Aorta (tissue), 5 donors: ENCODE results near the gene SLC12A5. TPM values are rescaled to one million over a fixed set of nuclear protein-coding genes. Genes with fewer than 3 reads are reported as not detected.
"Not testable (repeated sequence)": the region's sequence is repeated elsewhere in the genome, so short reads cannot be mapped to it uniquely, and the experiment has no call there.

Source experiments
- ATAC-seq: fragments of 200-7000 bp; cut with Tn5 transposase; one replicate; pipeline ENCODE4 v1.9.1; 2022; ENCODE audit warnings: moderate library complexity; ENCODE audit not compliant: low FRiP score
- DNase-seq, 2 donors: peaks; one replicate each; pipeline ENCODE4 v3.0.0-alpha.2; 2020
- H3K27ac ChIP-seq, 2 donors: one replicate each; pipeline ENCODE4 v1.5.1; 2013; ENCODE audit warnings: low read length in 2 of 2, mild to moderate bottlenecking in 2 of 2, moderate library complexity in 2 of 2, control low read depth in 1 of 2, inconsistent platforms in 1 of 2, low read depth in 1 of 2
- H3K27me3 ChIP-seq, 2 donors: one replicate each; pipeline ENCODE4 v1.6.1; 2013; ENCODE audit warnings: control low read depth in 1 of 2, low read length in 1 of 2, mild to moderate bottlenecking in 1 of 2, moderate library complexity in 1 of 2; ENCODE audit not compliant: insufficient read depth in 2 of 2, control insufficient read depth in 1 of 2
- H3K36me3 ChIP-seq, 2 donors: one replicate each; pipeline ENCODE4 v1.6.1; 2013; ENCODE audit warnings: control low read depth in 1 of 2, low read length in 1 of 2, mild to moderate bottlenecking in 1 of 2; ENCODE audit not compliant: insufficient read depth in 2 of 2, control insufficient read depth in 1 of 2
- H3K4me1 ChIP-seq, 2 donors: one replicate each; pipeline ENCODE4 v1.6.1; 2013; ENCODE audit warnings: low read length in 2 of 2, control low read depth in 1 of 2, mild to moderate bottlenecking in 1 of 2, moderate library complexity in 1 of 2; ENCODE audit not compliant: insufficient read depth in 2 of 2, control insufficient read depth in 1 of 2
- H3K4me3 ChIP-seq, 2 donors: one replicate each; pipeline ENCODE4 v1.5.1; 2013; ENCODE audit warnings: low read length in 2 of 2, control low read depth in 1 of 2, mild to moderate bottlenecking in 1 of 2
- H3K9me3 ChIP-seq: one replicate; pipeline ENCODE4 v1.6.1; 2013; ENCODE audit warnings: mild to moderate bottlenecking, low read length; ENCODE audit not compliant: control insufficient read depth
- WGBS, 2 donors: extraction: QIAGEN DNeasy Blood & Tissue Kit; methylation state at CpG; one replicate each; pipeline ENCODE4 v1.1.7; 2013; 5-methylcytosine and 5-hydroxymethylcytosine counted together
- intact Hi-C, 2 donors: fragments of 100-400 bp; cut with DNase I; formaldehyde crosslinking; loops; one replicate each; pipeline versions ENCODE4 v1.14.2 to v1.15.0; 2022
- long read RNA-seq, 2 donors: library from polyadenylated mRNA; unstranded; transcript quantifications; one replicate each; pipeline ENCODE4 v2.0.0, GENCODE V29; 2020 to 2021
- polyA plus RNA-seq, 2 donors: library from polyadenylated mRNA; stranded (reverse); fragments of 200-250 nt; gene quantifications; one replicate each; pipeline ENCODE4 v1.2.3, GENCODE V29; 2013
- total RNA-seq, 2 donors: library from RNA; stranded (reverse); fragmentation: NEBNext Ultra II Directional; extraction: Animal tissue kit (Norgen Biotek cat#: 25700); gene quantifications; one replicate each; pipeline ENCODE4 v1.2.1, GENCODE V29; 2021
- donor health status: healthy with polysubstance abuse.
- donor health status: Bipolar disorder and iron deficiency.
- donor health status: DM: no; HTN: no; CAD: no.
- donor health status: DM: no; HTN: no; CAD: no.
- donor health status: DM: yes; HTN: yes; CAD: no.

Gene SLC12A5
- 1 to 10 TPM in 1 of 2 donors, under 1 TPM in 1; 0.94 to 2.4 TPM for total RNA-seq
- not detected for polyA plus RNA-seq
- long read RNA-seq, donor 1, partial matches to known transcripts: 0 of 1 reads
- long read RNA-seq, donor 1, other reads (novel, unspliced or antisense): 1 of 1 reads
- long read RNA-seq, donor 2: 0 reads

DNA sequence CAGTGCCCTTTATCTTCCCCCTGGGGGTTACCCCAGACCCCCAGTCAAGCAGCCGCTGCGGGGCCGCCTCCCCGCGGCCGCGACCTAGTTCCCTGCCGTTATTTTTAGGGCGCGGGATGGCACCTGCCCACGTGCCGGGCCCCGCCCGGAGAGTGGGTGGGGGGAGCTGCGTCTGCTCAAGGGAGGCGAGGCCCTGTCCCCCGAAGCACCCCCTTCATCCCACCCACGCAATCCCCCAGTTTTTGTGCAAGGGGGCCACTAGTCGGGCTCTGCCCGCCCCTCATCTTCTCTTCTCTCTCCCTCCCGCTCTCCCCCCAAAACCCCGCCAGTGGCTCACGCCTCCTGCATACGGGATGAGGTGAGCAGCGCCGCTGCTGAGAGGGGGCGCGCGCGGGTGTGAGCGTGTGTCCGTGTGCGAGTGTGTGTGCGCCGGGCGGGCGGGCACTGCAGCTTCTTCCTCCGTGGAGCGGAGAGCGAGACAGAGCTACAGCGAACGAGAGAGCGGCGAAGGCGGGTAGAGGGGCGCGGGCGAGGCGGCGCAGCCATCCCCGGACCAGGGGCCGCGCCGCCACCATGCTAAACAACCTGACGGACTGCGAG, at the start of gene SLC12A5:
TSS of gene SLC12A5 (plus strand) at position 444 of the 600 bp plus-strand sequence. CDS start at position 574, 130 bp downstream.
- Histone ChIP-seq H3K36me3 (no peaks in the 10 kb centered on the region), H3K9me3 (no peaks in the 10 kb centered on the region), H3K27me3 (peaks cover 0 to 1% of the 10 kb centered on the region in 2 donors), H3K4me3 (no peak within 1 kb of the TSS), H3K4me1 (no peaks in the 10 kb centered on the region), H3K27ac (no peak within 1 kb of the TSS)
- DNase-seq (no peak), ATAC-seq (no peak)
- intact Hi-C loops: loop anchor here in 1 of 2 donors (10.0 kb wide), 1 partner anchor 146 kb away; no protein-coding TSS in a partner anchor
- WGBS, 2 donors: 13 to 17% methylated on average over 44 to 56 of the region's 56 CpGs

DNA sequence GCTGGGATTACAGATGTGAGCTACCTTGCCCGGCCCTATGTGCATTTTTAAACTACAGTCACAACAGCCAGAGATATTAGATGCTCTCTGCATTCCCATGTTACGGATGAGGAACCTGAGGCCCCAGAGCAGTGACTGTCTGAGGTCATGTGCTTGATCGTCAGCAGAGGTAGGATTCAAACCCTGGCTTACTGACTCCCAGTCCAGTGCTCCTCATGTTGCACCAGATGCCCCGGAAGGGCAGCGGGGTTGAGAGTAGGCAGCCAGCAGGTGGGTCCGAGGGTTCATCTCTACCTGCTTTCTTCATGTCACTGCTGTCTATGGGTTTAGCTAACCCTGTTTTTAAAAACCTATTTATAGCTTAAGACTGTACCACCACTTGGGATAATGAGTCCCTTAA, 47.8 kb upstream of the SLC12A5 start:
- ATAC-seq: no peak
- no peaks in the 10 kb centered on the region for H3K36me3 ChIP-seq
- WGBS, 2 donors: 84 to 87% methylated on average over 6 of the region's 6 CpGs
- H3K27me3 ChIP-seq: no peaks in the 10 kb centered on the region
- intact Hi-C loops: no loop called here
- H3K4me3 ChIP-seq: no peak overlapping the region
- H3K9me3 ChIP-seq: no peaks in the 10 kb centered on the region
- no peaks in the 10 kb centered on the region for H3K4me1 ChIP-seq
- DNase-seq: peak in 1 of 2 donors; percentile 12
- H3K27ac ChIP-seq: no peak overlapping the region

DNA sequence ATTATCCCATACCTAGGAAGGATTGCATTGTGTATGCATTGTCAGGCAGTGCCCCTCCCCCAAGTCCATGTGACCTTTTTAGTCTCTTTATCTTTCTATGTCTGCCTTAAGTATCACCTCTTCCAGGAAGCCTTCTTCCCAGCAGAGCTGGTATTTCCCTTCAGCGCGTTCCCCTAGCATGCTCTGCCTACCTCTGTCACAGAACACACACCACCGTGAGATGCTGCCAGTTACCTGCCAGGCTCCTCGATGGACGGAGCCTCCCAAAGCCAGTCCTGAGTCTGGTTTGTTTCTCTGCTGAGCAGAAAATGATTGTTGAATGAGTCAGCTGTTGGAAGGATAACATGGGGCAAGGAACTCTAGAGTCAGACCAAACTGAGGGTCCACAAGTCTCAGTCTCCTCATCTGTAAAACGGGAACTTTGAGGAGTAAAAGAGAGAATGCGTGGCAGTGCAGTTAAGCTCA, 45.7 kb upstream of the SLC12A5 start:
- ATAC-seq (no peak), DNase-seq (peak in 1 of 2 donors; percentile 14)
- Histone ChIP-seq H3K9me3 (no peaks in the 10 kb centered on the region), H3K4me1 (no peaks in the 10 kb centered on the region), H3K4me3 (no peak overlapping the region), H3K27me3 (no peaks in the 10 kb centered on the region), H3K27ac (no peak overlapping the region), H3K36me3 (no peaks in the 10 kb centered on the region)
- 55 to 60% methylated on average over 7 of the region's 7 CpGs for WGBS, 2 donors
- intact Hi-C loops: no loop called here

DNA sequence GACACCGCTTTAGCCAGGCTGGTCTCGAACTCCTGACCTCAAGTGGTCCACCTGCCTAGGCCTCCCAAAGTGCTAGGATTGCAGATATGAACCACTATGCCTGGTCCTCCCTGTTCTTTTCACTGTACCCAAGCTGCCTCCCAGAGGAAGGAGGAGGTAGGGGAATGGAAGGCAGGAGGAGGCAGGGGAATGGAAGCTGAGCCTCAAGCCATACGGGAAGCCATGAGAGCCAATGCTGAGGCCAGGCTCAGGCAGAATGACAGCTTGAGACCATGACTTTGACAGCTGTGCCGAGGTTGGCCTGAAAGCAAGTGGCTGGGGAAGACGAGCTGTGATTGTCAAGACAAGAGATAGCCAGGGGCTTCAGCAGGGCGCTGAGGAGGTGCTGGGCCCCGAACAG, 43.4 kb upstream of the SLC12A5 start:
- WGBS, 2 donors: 64 to 65% methylated on average over 7 of the region's 7 CpGs
- intact Hi-C loops: no loop called here

DNA sequence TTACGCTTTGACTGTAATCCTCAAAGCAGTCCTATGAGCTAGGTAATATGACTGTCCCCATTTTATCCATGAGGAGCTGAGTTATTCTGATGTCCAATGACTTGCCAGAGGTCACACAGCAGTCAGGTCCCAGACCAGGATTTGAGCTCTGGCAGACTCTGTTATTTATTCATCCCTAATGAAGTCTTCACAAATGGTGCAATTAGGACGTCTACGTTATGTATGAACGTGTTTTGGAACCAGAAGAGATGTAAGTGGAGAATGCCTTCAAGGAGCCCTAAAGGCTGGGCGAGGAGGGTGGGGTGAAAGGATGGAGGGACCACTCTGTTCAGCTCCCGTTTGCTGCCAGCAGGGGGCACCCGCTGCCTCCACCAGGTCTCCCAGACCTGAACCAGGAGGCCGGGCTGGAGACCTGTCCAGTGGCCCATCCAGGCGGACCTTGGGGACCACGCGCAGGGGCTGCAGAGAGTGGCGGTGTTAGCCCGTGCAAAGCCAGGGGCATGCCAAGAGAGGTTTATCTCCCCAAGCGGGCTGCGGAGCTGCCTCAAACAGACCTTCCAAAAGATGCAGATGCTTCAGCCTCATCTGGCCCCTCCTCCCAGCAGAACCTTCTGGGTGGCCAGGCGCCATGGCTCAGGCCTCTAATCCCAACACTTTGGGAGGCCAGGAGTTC, 41.8 kb upstream of the SLC12A5 start:
- no peak overlapping the region for H3K27ac ChIP-seq
- H3K9me3 ChIP-seq: no peaks in the 10 kb centered on the region
- intact Hi-C loops: no loop called here
- no peaks in the 10 kb centered on the region for H3K4me1 ChIP-seq
- ATAC-seq (peak; percentile 80), DNase-seq (peak; percentile 86 to 91)
- 6 to 9% methylated on average over 16 of the region's 16 CpGs for WGBS, 2 donors
- H3K27me3 ChIP-seq: no peaks in the 10 kb centered on the region
- no peak overlapping the region for H3K4me3 ChIP-seq
- no peaks in the 10 kb centered on the region for H3K36me3 ChIP-seq

More for the DNA sequence above, 43.4 kb upstream of the SLC12A5 start:
- Histone ChIP-seq H3K36me3 (no peaks in the 10 kb centered on the region), H3K9me3 (no peaks in the 10 kb centered on the region), H3K4me3 (no peak overlapping the region), H3K27me3 (no peaks in the 10 kb centered on the region), H3K4me1 (no peaks in the 10 kb centered on the region), H3K27ac (no peak overlapping the region)
- no peak for ATAC-seq
- DNase-seq: peak in 1 of 2 donors; percentile 41

DNA sequence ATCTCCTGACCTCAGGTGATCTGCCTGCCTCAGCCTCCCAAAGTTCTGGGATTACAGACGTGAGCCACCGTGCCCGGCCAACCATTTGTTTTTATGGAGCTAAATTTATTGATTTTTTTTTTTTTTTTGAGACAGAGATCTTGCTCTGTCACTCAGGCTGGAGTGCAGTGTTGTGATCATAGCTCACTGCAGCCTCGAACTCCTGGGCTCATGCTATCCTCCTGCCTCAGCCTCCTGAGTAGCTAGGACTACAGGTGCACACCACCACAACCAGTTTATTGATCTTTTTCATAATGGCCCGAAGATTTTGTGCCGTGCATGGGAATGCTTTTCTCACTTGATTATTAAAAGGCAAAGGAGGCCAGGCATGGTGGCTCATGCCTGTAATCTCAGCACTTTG, 40.2 kb upstream of the SLC12A5 start:
- H3K27ac ChIP-seq, intact Hi-C loops, H3K4me1 ChIP-seq, H3K36me3 ChIP-seq, H3K4me3 ChIP-seq, ATAC-seq, H3K9me3 ChIP-seq, H3K27me3 ChIP-seq: not testable (repeated sequence)
- WGBS, 2 donors: 66 to 67% methylated on average over 6 of the region's 6 CpGs
- DNase-seq: peak in 1 of 2 donors; percentile 5

DNA sequence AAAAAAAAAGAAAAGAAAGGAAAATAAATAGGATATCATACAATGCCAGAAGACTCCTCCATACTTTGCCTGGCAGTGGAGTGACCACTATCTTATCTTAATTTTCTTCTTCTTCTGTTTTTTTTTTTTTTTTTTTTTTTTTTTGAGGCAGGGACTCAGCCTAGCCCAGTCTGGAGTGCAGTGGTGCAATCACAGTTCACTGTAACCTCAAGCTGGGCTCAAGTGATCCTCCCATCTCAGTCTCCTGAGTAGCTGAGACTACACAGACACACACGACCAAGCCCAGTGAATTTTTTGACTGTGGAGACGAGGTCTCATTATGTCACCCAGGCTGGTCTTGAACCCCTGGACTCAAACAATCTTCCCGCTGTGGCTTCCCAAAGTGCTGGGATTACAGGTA, 37.4 kb upstream of the SLC12A5 start:
- H3K27me3 ChIP-seq: peaks cover 0 to 2% of the 10 kb centered on the region in 2 donors
- no peak overlapping the region for H3K27ac ChIP-seq
- WGBS, 2 donors: 75 to 79% methylated on average over 3 of the region's 3 CpGs
- H3K4me1 ChIP-seq: no peaks in the 10 kb centered on the region
- ATAC-seq (no peak), DNase-seq (peak; percentile 2 to 25)
- H3K36me3 ChIP-seq: no peaks in the 10 kb centered on the region
- H3K9me3 ChIP-seq: no peaks in the 10 kb centered on the region
- H3K4me3 ChIP-seq: no peak overlapping the region
- intact Hi-C loops: no loop called here

DNA sequence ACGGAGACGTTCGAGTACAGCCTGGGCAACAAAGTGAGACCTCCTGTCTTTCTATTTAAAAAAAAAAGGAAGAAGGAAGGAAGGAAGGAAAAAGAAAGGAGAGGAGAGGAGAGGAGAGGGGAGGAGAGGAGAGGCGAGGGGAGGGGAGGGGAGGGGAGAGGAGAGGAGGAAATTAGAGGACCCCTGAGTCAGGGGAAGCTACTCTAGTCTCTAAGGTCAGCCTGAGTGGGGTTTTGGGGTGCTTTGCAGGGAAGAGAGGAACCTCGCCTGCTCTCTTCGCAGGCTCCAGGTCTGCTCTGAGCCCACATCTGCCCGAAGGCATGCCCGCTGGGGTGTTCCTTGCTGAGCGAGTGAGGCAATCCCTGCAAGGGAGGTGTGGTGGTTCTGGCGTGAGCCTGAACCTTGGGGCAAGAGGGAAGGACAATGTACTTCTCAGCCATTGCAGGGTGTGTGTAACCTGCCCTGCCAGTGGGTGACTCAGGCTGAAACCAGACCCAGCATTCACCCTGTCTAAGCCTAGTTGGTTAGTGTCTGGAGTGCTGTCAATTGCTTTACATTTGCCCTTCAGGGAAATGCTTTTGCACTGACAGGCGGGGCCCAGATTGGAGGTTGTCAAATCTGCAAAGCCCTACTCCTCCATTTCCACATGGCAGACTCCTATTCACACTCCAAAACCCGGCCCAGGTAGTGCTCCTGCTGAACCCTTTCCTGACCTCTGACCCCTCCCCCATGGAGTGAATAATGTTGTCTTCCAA, 35.6 kb upstream of the SLC12A5 start:
- intact Hi-C loops: no loop called here
- no peaks in the 10 kb centered on the region for H3K36me3 ChIP-seq
- no peaks in the 10 kb centered on the region for H3K4me1 ChIP-seq
- H3K27me3 ChIP-seq: peaks cover 0 to 2% of the 10 kb centered on the region in 2 donors
- no peak overlapping the region for H3K4me3 ChIP-seq
- ATAC-seq (no peak), DNase-seq (peak in 1 of 2 donors; percentile 16)
- H3K27ac ChIP-seq: no peak overlapping the region
- H3K9me3 ChIP-seq: no peaks in the 10 kb centered on the region
- WGBS, 2 donors: 68% methylated on average over 11 to 12 of the region's 12 CpGs
